ENCODE measurements around the gene PLPP4.
A peak's percentile ranks its signal among the peaks of the same experiment; 100 is the strongest.

The PLPP4 gene

GRCh38 chr10:120456626-120457430, at the start of gene PLPP4:
Gene PLPP4, plus strand, starts transcription at chr10:120457227. Its CDS starts 79 bp downstream, at chr10:120457306.
- no peak for TF ChIP-seq CTCF (IDR thresholded peaks at IDR 0.05; ENCODE audit: control extremely low read depth, extremely low read depth, low read depth, missing control alignments)
- CTCF ChIA-PET: no interaction called here
- POLR2A ChIA-PET: no interaction called here
- DNase-seq (ENCODE audit: extremely low spot score): peak; percentile 26

GRCh38 chr10:120409816-120410215, 47.2 kb upstream of the PLPP4 start:
- ChIA-PET CTCF (interaction anchor here (0.7 to 5.2 kb wide), 2 partner anchors 14 to 723 kb away, joined by 3 to 23 read pairs; no protein-coding TSS in a partner anchor), POLR2A (no interaction called here)
- TF ChIP-seq CTCF (IDR thresholded peaks at IDR 0.05; ENCODE audit: control extremely low read depth, extremely low read depth, low read depth, missing control alignments): no peak
- DNase-seq (ENCODE audit: extremely low spot score): no peak

GRCh38 chr10:120414946-120415345, 42.1 kb upstream of the PLPP4 start:
- TF ChIP-seq CTCF (IDR thresholded peaks at IDR 0.05; ENCODE audit: control extremely low read depth, extremely low read depth, low read depth, missing control alignments): no peak
- DNase-seq (ENCODE audit: extremely low spot score): no peak
- ChIA-PET POLR2A (no interaction called here), CTCF (interaction anchor here (1.0 kb wide), 1 partner anchor 9 kb away, joined by 3 read pairs; no protein-coding TSS in a partner anchor)

GRCh38 chr10:120415709-120416330, 41.2 kb upstream of the PLPP4 start:
- ChIA-PET CTCF (interaction anchor here (1.0 kb wide), 1 partner anchor 9 kb away, joined by 3 read pairs; no protein-coding TSS in a partner anchor), POLR2A (no interaction called here)
- no peak for TF ChIP-seq CTCF (IDR thresholded peaks at IDR 0.05; ENCODE audit: control extremely low read depth, extremely low read depth, low read depth, missing control alignments)
- DNase-seq (ENCODE audit: extremely low spot score): no peak

- no peak for DNase-seq (ENCODE audit: extremely low spot score)
- ChIA-PET POLR2A (no interaction called here), CTCF (interaction anchor here (1.4 kb wide), 1 partner anchor 315 kb away, joined by 4 read pairs; no protein-coding TSS in a partner anchor)
- no peak for TF ChIP-seq CTCF (IDR thresholded peaks at IDR 0.05; ENCODE audit: control extremely low read depth, extremely low read depth, low read depth, missing control alignments)
Observed at GRCh38 chr10:120420421-120420820, 36.6 kb upstream of the PLPP4 start.

GRCh38 chr10:120421250-120421649, 35.8 kb upstream of the PLPP4 start:
- DNase-seq (ENCODE audit: extremely low spot score): no peak
- ChIA-PET CTCF (interaction anchor here (1.4 kb wide), 1 partner anchor 315 kb away, joined by 4 read pairs; no protein-coding TSS in a partner anchor), POLR2A (no interaction called here)
- no peak for TF ChIP-seq CTCF (IDR thresholded peaks at IDR 0.05; ENCODE audit: control extremely low read depth, extremely low read depth, low read depth, missing control alignments)
